ENCODE measurements around the gene CNBD2. TPM values are rescaled to one million over a fixed set of nuclear protein-coding genes. Genes with fewer than 3 reads are reported as not detected.
"Not testable (repeated sequence)": the region's sequence is repeated elsewhere in the genome, so short reads cannot be mapped to it uniquely, and the experiment has no call there.

The CNBD2 gene
- total RNA-seq, 1 experiment from 2014 or later, result 7.1 TPM

DNA sequence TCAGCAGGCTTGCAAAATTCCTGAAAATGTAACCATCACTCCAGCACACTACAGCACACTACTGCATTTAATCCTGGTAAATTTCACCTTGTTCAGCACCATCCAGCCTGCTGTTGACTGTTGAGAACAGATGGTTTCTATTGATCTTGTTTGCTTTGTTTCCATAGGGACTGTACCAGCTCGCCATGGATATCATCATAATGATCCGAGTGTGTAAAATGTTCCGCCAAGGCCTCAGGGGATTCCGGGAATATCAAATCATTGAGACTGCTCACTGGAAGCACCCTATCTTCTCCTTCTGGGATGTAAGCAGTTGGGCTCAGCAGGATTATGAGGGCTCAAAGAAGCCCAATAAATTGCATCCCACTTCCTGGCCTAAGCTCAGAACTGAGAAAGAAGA is 4.1 kb downstream of the CNBD2 start:
- DNase-seq (ENCODE audit: extremely low read depth, low read depth), result no peak

DNA sequence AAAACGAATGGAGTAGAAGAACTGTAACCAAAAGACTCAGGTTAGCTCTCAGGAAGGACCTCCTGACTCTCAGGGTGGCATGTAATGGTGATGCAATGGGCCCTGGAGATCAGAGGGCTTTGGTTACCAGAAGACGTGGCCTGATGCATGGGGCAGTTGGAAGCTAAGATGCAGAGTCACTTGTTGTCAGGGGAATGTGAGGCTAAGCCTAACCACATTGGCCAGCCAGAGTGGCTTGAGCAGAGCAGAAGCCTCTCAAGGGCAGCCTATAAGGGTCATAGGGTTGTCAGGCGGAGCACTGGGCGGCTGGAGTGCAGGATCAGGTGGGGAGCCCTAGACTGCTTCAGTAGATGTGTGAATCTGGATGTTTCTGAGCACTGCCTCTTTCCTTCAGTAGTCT is 5.9 kb downstream of the CNBD2 start:
- DNase-seq (ENCODE audit: extremely low read depth, low read depth), result no peak

DNA sequence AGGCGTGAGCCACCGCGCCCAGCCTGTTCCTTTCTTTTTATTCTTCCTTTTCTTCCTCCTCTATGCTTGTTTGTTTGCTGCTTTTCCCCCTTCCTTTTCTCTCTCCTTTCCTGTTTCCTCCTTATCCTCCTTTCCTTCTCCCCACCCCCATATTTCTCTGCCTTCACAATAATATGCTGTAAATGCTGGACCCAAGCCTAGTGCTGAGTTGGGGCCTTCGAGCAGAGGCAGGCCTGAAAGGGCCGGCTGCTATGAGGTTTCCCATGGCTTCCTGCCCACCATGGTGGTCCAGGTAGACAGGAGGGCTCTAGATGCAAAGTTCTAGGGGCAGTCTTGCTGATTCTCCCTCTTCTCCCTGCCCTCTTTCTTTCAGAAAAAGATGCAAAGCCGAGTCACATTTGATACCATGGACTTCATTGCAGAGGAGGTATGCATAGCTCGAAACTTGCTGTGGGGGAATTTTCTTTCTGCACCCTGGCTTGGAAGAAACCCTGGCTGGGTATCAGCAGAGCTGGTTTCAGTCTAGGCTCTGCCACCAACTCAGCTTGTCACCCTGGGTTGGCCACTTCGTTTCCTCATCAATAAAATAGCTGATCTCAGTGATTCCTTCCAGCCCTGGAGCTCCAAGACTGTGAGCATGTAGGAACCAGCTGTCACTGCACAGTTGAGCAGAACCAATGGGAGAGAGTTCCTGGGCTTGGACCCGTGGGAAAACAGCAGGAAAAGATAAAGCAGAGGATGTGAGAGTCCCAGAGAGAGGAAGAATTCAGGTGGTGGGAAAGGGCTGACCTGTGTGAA is 7.4 kb downstream of the CNBD2 start:
- DNase-seq (ENCODE audit: extremely low read depth, low read depth), result no peak

DNA sequence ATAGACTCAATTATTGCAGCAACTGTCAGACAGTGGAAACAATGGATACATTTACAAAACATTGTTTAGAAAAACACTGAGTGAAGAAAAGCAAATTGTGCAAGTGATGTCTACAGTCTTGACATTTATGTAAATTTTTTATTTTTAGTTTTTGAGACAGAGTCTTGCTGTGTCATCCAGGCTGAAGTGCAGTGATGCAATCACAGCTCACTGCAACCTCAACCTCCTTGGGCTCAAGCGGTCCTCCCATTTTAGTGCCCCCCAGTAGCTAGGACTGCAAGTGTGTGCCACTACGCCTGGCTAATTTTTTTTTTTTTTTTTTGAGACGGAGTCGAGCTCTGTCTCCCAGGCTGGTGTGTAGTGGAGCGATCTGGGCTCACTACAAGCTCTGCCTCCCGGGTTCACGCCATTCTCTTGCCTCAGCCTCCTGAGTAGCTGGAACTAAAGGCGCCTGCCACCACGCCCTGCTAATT is 9.7 kb downstream of the CNBD2 start:
- peak; percentile 51 for DNase-seq (ENCODE audit: extremely low read depth, low read depth)

DNA sequence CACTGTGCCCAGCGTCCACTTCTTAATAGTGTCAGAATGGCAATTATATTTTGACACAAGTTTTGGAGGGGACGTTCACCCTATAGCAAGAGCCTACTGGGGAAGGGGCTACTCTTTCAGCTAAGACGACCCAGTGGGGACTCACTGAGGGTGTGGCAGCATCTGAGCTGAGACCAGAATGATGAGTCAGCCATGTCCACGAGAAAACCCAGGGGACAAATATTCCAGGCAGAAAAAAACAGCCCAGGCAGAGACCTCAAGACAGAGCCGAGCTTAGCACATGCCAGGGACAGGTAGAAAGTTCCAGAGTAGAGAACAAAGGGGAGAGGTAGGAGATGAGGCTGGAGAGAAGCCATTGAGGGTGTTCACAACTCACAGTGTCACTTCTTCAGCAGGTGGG is 11.2 kb downstream of the CNBD2 start:
- no peak for DNase-seq (ENCODE audit: extremely low read depth, low read depth)

DNA sequence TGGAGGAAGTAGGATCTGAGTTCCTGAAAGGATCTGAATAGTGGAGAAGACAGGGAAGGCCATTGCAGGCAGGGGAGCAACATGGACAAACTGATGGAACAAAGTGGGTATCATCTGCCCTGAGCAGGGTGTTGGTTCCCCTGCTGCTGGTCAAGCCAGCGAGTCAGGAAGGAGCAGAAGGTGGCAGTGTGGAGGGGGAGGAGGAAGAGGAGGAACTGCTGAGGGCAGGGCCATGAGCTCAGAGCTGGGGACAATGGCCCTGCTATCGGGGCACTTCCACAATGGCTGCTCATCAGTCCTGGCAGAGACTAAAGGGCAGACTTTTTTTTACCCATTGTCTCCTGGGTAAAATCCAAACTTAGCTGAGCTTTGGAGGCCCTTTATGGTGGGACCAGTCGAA is 13.6 kb downstream of the CNBD2 start:
- DNase-seq (ENCODE audit: extremely low read depth, low read depth), result no peak

DNA sequence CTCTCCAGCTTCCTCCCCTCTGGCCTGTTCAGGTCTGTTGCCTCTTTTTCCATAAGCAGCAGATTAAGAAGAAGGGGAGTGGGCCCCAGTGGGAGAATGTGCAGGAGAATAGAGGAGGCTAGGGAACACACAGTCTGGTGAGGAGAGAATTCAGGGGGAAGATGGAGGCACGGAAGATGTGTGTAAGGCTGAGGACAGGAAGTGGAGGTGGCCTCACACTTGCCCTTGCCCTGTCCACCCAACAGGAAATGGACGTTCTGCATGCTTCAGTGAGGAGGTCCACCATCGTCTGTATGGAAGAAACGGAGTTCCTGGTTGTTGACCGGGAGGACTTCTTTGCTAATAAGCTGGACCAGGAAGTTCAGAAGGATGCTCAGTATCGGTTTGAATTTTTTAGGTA is 16.0 kb downstream of the CNBD2 start:
- no peak for DNase-seq (ENCODE audit: extremely low read depth, low read depth)

DNA sequence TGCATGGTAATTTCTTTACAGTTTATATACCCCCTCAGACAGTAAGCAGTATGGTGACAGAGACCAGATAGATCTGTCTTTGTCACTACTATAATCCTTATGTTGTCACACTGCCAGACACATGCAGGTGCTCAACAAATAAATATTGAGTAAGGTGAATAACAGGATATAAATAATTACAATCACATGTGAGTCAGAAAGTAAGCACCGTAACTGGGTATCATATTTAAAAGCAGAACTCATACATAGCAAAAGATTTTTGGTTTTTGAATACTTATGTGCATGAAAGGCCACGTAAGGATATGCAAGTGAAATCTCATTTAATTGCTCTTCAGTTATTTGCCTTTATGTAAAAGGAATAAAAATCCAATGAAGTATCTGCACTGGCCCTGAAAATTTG is 17.4 kb downstream of the CNBD2 start:
- DNase-seq (ENCODE audit: extremely low read depth, low read depth), result no peak

DNA sequence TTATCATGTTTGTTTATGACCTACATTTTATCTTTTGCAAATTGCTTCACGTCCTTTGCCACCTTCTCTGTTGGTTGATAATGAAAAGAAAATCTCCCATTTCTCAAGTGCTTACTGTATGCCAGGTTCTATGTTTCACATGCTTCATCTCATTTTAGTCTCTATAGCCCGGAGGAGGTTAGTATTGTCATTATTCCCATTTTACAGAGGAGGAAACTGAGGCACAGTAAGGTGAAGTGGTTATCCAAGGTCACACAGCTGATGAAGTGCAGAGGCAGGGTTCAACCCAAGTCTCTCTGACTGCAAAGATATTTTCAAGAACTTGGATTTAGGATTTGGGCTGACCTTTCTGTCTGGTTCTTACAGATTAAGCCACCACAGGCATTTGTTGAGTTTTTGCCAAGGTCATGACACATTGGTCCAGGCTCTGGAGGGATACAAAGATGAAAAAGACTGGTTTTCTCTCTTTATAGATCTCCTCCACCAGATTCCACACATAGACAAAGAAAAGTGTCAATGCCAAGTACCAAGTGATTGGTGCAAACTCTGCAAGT is 20.6 kb downstream of the CNBD2 start:
- no peak for DNase-seq (ENCODE audit: extremely low read depth, low read depth)

DNA sequence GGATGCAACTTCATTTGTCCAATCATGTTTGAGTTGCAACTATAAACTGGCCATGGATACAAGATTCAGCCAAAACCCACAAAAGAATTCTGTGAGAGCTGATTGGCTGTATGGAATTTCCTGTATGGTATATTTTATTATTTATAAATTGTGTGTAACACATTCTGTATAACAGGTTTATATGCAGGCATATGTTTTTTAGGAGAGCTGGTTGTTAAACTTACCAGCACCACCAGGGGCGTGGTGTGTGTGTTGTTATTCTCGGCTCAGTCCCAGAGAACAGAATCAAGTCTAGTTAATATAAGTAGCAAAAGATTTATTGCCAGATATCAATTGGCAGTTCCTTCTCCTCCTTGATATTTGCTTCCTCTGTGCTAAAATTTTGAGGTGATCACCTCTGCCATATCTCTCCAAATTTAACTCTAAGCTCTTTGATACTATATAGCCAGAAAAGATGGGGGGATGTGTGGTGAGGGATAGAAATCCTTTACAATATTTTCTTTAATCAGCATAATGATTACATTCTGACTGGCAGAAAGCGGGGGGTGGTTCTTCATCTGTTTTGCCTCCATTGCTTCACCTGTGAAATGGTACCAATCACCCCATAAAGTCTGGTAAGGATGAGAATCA is 22.9 kb downstream of the CNBD2 start:
- DNase-seq (ENCODE audit: extremely low read depth, low read depth), result peak; percentile 24

DNA sequence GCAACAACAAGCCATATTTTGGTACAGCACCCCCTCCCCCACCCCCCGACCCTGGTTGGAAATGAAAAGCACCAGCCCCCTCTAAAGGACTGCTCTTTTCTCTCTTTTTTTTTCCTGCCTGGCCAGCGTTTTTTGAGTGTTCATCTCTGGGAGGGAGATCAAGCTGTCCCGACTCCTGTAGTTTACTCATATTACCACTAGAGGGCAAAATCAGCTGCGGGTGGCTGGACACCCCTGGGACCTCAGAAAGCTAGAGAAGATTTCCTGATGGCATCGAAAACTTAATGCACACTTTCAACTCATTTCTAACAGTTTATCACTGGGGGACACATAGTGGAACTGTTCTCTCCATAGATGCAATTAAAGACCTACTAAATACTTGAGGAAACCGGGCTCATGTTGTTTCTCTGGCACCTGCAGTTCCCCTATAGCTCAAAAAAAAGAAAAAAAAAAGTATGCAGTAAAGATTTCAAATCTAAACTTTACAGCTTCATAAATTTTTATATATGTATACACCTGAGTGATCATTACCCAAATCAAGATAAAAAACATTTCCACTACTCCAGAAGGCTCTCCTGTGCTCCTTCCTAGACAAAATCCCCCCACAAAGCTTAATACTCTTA is 24.4 kb downstream of the CNBD2 start:
- peak; percentile 63 for DNase-seq (ENCODE audit: extremely low read depth, low read depth)

DNA sequence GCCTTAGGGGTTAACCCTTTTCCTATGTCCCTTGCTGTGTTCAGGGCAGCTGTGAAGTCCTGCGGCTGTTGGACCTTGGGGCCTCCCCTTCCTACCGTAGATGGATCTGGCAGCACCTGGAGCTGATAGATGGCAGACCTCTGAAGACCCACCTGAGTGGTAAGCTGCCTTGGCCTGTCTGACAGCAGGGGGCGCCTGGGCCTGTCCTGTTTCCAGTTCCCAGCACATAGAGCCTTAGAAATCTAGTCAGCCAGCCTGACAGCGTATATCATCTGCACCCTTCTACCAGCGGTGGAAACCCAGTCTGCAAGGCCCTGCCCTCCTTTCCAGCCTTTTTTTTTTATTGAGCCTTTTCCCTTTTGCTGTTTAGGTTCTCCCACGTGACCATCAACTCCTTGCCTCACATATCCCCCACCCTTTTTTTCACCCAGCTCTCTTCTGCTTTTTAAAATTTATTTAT is 26.6 kb downstream of the CNBD2 start:
- peak; percentile 74 for DNase-seq (ENCODE audit: extremely low read depth, low read depth)

DNA sequence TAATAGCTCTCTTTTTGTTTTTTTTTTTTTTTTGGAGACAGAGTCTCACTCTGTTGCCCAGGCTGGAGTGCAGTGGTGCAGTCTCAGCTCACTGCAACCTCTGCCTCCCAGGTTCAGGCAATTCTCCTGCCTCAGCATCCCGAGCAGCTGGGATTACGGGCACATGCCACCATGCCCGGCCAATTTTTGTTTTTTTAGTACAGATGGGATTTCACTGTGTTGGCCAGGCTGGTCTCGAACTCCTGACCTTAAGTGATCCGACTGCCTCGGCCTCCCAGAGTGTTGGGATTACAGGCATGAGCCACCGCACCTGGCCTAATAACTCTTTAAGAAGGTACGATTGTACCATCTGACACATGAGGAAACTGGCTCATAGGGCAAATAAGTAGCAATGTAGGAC is 28.1 kb downstream of the CNBD2 start:
- DNase-seq (ENCODE audit: extremely low read depth, low read depth), result not testable (repeated sequence)

DNA sequence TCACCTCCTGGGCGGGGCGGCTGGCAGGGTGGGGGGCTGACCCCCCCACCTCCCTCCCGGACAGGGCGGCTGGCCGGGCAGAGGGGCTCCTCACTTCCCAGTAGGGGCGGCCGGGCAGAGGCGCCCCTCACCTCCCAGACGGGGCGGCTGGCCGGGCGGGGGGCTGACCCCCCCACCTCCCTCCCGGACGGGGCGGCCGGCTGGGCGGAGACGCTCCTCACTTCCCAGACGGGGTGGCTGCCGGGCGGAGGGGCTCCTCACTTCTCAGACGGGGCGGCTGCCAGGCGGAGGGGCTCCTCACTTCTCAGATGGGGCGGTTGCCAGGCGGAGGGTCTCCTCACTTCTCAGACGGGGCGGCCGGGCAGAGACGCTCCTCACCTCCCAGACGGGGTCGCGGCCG is 32.9 kb downstream of the CNBD2 start:
- not testable (repeated sequence) for DNase-seq (ENCODE audit: extremely low read depth, low read depth)

DNA sequence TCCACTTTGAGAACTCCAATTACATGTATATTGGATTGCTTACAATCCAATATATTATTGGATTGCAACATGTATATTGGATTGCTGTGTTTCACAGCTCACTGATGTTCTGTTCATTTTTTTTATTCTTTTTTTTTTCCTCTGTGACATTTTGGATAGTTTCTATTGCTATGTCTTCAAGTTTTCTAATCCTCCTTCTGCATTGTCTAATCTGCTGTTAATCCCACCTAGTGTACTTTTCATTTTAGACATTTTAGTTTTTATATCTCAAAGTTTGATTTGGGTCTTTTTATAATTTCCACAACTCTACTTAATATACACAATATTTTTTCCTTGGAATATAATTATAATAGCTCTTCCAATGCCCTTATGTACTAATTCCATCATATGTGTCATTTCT is 34.5 kb downstream of the CNBD2 start:
- DNase-seq (ENCODE audit: extremely low read depth, low read depth), result no peak

DNA sequence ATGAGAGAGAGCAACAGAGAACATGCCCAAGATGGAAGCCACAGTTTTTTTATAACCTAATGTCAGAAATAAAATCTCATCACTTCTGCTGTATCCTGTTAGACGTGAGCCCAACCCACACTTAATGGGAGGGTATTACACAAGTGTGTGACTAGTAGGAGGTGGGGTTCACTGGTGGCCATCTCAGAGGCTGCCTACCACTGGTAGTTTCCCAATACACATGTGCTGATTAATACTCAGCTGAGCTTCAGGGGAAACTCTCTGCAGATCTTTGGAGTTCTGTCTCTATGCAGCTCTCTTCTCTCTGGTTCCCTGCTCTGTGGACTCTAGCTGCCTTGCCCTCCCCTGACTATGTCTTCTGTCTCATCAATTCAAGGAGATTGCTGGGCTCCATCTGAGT is 35.7 kb downstream of the CNBD2 start:
- no peak for DNase-seq (ENCODE audit: extremely low read depth, low read depth)

DNA sequence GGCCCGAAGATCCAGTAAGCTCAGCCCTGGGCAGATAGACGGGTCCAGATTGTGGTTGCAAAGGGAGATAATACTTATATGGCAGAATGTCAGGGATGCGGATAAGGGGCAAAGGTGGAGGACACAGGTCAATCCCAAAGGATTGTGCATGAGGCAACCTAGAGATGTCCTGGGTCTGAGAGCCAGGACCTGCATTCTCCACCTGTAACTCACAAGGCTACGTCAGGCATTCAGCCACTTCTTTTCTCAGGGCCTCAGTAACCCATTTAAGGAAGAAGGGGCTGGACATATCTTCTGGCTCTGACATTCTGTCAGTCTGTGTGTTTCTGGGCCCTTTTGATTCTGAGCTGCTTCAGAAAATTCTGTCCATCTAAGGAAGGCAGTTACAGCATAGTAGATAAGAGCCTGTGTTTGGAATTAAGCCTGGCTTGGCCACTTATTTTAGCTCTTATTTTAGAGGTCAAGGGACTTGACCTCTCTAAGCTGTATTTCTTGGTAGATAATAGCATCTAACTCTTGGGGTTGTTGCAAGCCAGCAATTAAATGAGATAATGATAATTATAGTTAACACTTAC is 40.2 kb downstream of the CNBD2 start:
- DNase-seq (ENCODE audit: extremely low read depth, low read depth), result no peak

DNA sequence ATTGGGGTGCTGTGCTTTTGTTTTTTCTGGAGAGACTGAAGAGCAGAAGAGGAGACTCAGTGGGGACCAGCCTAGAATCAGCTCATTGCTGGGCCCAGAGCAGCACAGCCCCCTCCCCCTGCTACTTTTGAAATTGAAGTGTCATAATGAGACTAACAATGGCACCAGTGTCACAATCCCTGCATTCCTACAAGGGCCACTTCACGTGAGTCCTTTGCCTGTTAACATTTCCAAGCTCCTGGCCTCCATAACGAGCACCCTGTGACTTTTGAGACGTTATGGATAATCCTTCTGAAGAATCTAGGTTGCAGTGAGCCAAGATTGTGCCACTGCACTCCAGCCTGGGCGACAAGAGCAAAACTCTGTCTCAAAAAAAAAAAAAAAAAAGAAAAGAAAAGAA is 41.7 kb downstream of the CNBD2 start:
- no peak for DNase-seq (ENCODE audit: extremely low read depth, low read depth)

DNA sequence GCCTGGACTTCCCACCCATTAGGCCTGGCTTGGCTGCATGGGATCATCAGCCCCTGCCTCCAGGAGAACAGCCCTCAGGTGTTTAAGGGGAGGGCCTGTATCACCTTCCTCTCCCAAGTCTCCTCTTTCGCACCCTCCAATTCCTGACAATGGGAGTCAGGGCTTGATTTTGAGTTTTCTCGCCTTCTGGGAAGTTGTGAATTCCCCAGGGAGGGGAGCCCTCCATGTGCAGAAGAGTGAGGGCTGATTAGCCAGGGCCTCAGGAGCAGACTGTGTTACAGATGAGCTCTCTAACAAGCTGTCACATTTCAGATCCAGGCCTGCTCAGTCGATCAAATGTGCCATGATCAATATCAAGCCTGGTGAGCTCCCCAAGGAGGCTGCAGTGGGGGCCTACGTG is 42.4 kb downstream of the CNBD2 start:
- DNase-seq (ENCODE audit: extremely low read depth, low read depth), result no peak

DNA sequence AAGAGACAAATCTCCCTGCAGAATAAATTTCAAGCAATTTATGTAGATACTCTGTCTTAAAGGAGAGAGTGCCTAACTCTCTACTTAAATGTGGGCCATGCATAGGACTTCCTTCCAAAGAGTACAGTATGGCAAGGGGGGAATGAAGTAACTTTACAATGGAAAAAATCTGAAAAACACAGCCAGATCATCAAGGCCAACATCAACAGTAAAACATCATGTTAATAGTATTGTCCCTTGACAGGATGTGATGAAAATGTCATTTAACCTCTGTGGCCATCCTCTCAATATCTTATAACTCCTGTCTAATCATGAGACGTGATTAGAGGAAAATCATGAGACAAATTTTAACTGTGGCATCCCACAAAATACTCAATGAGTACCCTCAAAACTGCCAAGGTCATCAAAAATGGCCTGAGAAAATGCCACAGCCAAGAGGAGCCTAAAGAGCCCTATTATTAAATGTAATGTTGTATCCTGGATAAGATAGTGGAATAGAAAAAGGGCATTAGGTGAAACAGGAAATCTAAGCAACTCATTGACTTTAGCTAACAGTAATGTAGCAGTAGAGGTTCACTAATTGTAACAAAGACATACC is 47.5 kb downstream of the CNBD2 start:
- no peak for DNase-seq (ENCODE audit: extremely low read depth, low read depth)

All from NCI-H460 (cell line).